ENCODE results near the gene NUDCD3. TPM values are rescaled to one million over a fixed set of nuclear protein-coding genes. Genes with fewer than 3 reads are reported as not detected.

NUDCD3 gene
- total and polyA plus RNA-seq, 2 of the 8 experiments (the other 6 are each of a cell fraction or from before 2014, with no cell fraction given): 35.2 to 93.7 TPM

- H4K20me1 ChIP-seq (replicated peaks in 1 of 2; ENCODE audit: control insufficient read depth in 1 of 2, insufficient read depth in 2 of 2, low read length in 2 of 2): peaks cover 12 to 13% of the 10 kb centered on the region in 2 experiments
- H4K5ac ChIP-seq (ENCODE audit: insufficient read length, low read depth, low read length): no peak overlapping the region
- no peak overlapping the region for H3K56ac ChIP-seq (replicated peaks; ENCODE audit: insufficient read length, low read depth, low read length)
- TF ChIP-seq, protein P1, sequence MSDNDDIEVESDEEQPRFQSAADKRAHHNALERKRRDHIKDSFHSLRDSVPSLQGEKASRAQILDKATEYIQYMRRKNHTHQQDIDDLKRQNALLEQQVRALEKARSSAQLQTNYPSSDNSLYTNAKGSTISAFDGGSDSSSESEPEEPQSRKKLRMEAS (IDR thresholded peaks at IDR 0.05): no peak
- no peak for TF ChIP-seq CREB1 (IDR thresholded peaks at IDR 0.05)
- no peak for TF ChIP-seq NANOG (IDR thresholded peaks at IDR 0.05; ENCODE audit: insufficient read depth, low read depth, low read length, poor library complexity, severe bottlenecking)
- TF ChIP-seq KDM5A (IDR thresholded peaks at IDR 0.05; ENCODE audit: low read length): no peak
- TF ChIP-seq RNF2 (IDR thresholded peaks at IDR 0.05; ENCODE audit: borderline replicate concordance, low read depth, low read length, missing control alignments, poor library complexity, severe bottlenecking): no peak
- TF ChIP-seq TAF7 (optimal IDR thresholded peaks at IDR 0.05; ENCODE audit: borderline replicate concordance, low read depth, low read length): no peak
- no peak for TF ChIP-seq CHD2 (IDR thresholded peaks at IDR 0.05; ENCODE audit: low read length)
- 0 out of 2 replicates have a peak, but pooled peaks cover 7% of the 10 kb centered on the region for H3K23me2 ChIP-seq (ENCODE audit: low read depth, low read length)
- WGBS, 2 experiments (ENCODE audit: extremely low coverage in 1 of 2, insufficient coverage in 1 of 2, insufficient read length in 1 of 2, insufficient replicate concordance in 2 of 2, low coverage in 1 of 2, low lambda C conversion rate in 2 of 2, missing lambda C conversion rate in 1 of 2): 91% methylated on average over 1 of the region's 1 CpG; no CpG with 5 or more reads in 1 of the 2 experiments
- no peak overlapping the region for H2BK12ac ChIP-seq (ENCODE audit: low read depth, low read length)
- no peak overlapping the region for H3K4ac ChIP-seq (replicated peaks; ENCODE audit: insufficient read length, low read depth, low read length)
- ChIA-PET CTCF (ENCODE audit: partially characterized antibody) (interaction anchor here (0.9 to 2.4 kb wide), 6 partner anchors 9 to 113 kb away, joined by 3 to 8 read pairs (median 4); no protein-coding TSS in a partner anchor), POLR2A (ENCODE audit: partially characterized antibody) (interaction anchor here (0.7 to 1.3 kb wide), 2 partner anchors 9 to 88 kb away, joined by 3 to 4 read pairs; no protein-coding TSS in a partner anchor)
- no peak overlapping the region for H3K18ac ChIP-seq (ENCODE audit: extremely low read depth, low read length)
- peaks cover 0 to 5% (median 1%) of the 10 kb centered on the region in 4 experiments; a peak in 2 of 7 replicates for H3K4me1 ChIP-seq (replicated peaks in 1 of 4; ENCODE audit: control insufficient read depth in 3 of 4, insufficient read depth in 4 of 4, low read length in 3 of 4)
- H4K91ac ChIP-seq (replicated peaks; ENCODE audit: insufficient read length, low read length): no peak overlapping the region
- H2BK15ac ChIP-seq (ENCODE audit: low read length): no peak overlapping the region
- no peak overlapping the region for H3K27ac ChIP-seq (ENCODE audit: low read depth, low read length)
- H3K79me2 ChIP-seq (ENCODE audit: control insufficient read depth in 1 of 2, insufficient read depth in 2 of 2, low read length in 2 of 2): peaks cover 9 to 52% of the 10 kb centered on the region in 2 experiments
- H4K8ac ChIP-seq (ENCODE audit: extremely low read depth, insufficient read depth, low read length): no peak overlapping the region
- FAIRE-seq (no peak), DNase-seq (ENCODE audit: low read depth in 1 of 2, low spot score in 2 of 2) (no peak)
- H3K36me3 ChIP-seq (ENCODE audit: control insufficient read depth in 2 of 4, insufficient read depth in 4 of 4, low read length in 3 of 4): peaks cover 12 to 33% (median 24%) of the 10 kb centered on the region in 4 experiments; a peak in 7 of 8 replicates
- no peaks in the 10 kb centered on the region for H3K9me3 ChIP-seq (ENCODE audit: insufficient read depth in 2 of 2, low read depth in 1 of 2, low read length in 1 of 2)
- no peak overlapping the region for H3K4me3 ChIP-seq (ENCODE audit: extremely low read depth in 1 of 4, insufficient read depth in 2 of 4, low read depth in 3 of 4, low read length in 4 of 4)
- H3K79me1 ChIP-seq (ENCODE audit: low read depth, low read length): peaks cover 11% of the 10 kb centered on the region; the same call in 1 of the 2 replicates
- H3K27me3 ChIP-seq (replicated peaks in 1 of 4; ENCODE audit: control insufficient read depth in 3 of 4, extremely low read depth in 1 of 4, insufficient read depth in 3 of 4, low read length in 3 of 4): no peaks in the 10 kb centered on the region
- no peak overlapping the region for H2AK5ac ChIP-seq (ENCODE audit: low read depth, low read length)
- H3K4me2 ChIP-seq (ENCODE audit: insufficient read depth in 1 of 2, low read depth in 2 of 2, low read length in 2 of 2): no peak overlapping the region
- H2BK5ac ChIP-seq (ENCODE audit: low read depth, low read length): no peak overlapping the region
- no peak overlapping the region for H3K9ac ChIP-seq (replicated peaks in 1 of 4; ENCODE audit: extremely low read depth in 1 of 4, low read depth in 3 of 4, low read length in 3 of 4)
- H2AFZ ChIP-seq (ENCODE audit: low read length): no peak overlapping the region
- no peak overlapping the region for H2BK20ac ChIP-seq (ENCODE audit: low read length)
- H2BK120ac ChIP-seq (replicated peaks; ENCODE audit: low read depth, low read length): no peak overlapping the region
- H3K23ac ChIP-seq (ENCODE audit: insufficient read length): no peak overlapping the region
- H3K14ac ChIP-seq (ENCODE audit: insufficient read length): no peak overlapping the region
These were observed 3.8 kb downstream of the NUDCD3 start for GRCh38 chr7:44486693-44487092.

Measured in H1 (cell line).